K562 (cell line): ENCODE measurements around the gene TRPV6.

Source experiments
- CBX2 ChIP-seq: fragments of 200-600 bp; sonication (generic); IDR thresholded peaks from one replicate; pipeline ENCODE4 v1.6.1; 2012; ENCODE audit warnings: mild to moderate bottlenecking, low read length, inconsistent platforms; ENCODE audit not compliant: insufficient read depth, poor library complexity, severe bottlenecking
- CHD2 ChIP-seq: IDR thresholded peaks from 2 replicates; pipeline ENCODE4 v1.6.1; 2011; ENCODE audit warnings: low read depth, low read length
- E2F6 ChIP-seq, 2 experiments: IDR thresholded peaks; 2 replicates each; pipeline ENCODE4 v1.6.1; 2011; ENCODE audit warnings: borderline replicate concordance in 1 of 2, control low read depth in 1 of 2, low read depth in 1 of 2, low read length in 1 of 2, mild to moderate bottlenecking in 1 of 2, mixed read lengths in 1 of 2, moderate library complexity in 1 of 2; ENCODE audit not compliant: insufficient read depth in 1 of 2, insufficient read length in 1 of 2, poor library complexity in 1 of 2, severe bottlenecking in 1 of 2; ENCODE audit errors: extremely low read depth in 1 of 2
- EP300 ChIP-seq: IDR thresholded peaks from 2 replicates; pipeline ENCODE4 v1.6.1; 2012; ENCODE audit warnings: low read length, improper control_type of control experiment
- IFI16 ChIP-seq: fragments of 250-450 bp; sonication (Bioruptor Pico); IDR thresholded peaks from 2 replicates; pipeline ENCODE4 v2.1.2; 2022; ENCODE audit warnings: mild to moderate bottlenecking, inconsistent platforms
- MAX ChIP-seq: sonication (generic); formaldehyde crosslinking; IDR thresholded peaks from 2 replicates; pipeline ENCODE4 v1.9.0; 2022; ENCODE audit warnings: mild to moderate bottlenecking, missing genetic modification reagents
- POLR2A ChIP-seq: fragments of 450-650 bp; conservative IDR thresholded peaks from 2 replicates; pipeline ENCODE4 v1.6.1; 2016
- PRMT5 ChIP-seq: sonication (generic); formaldehyde crosslinking; IDR thresholded peaks from 2 replicates; pipeline ENCODE4 v1.5.0; 2020; ENCODE audit warnings: missing genetic modification reagents
- RBFOX2 ChIP-seq: fragments of 200-400 bp; formaldehyde crosslinking; IDR thresholded peaks from 2 replicates; pipeline ENCODE4 v1.6.1; 2017; ENCODE audit warnings: low read depth, mild to moderate bottlenecking, low read length, moderate library complexity
- RNF2 ChIP-seq: sonication (generic); IDR thresholded peaks from 2 replicates; pipeline ENCODE4 v1.6.1; 2016
- ZNF354B ChIP-seq: fragments of 250-450 bp; sonication (Bioruptor Pico); IDR thresholded peaks from 2 replicates; pipeline ENCODE4 v1.4.0; 2020
- ZNF592 ChIP-seq: fragments of 450-650 bp; IDR thresholded peaks from 2 replicates; pipeline ENCODE4 v1.6.1; 2017; ENCODE audit warnings: antibody characterized with exemption, mild to moderate bottlenecking

- TF ChIP-seq IFI16 (CRISPR knock-in tag) (no peak), E2F6 (IDR thresholded peaks at IDR 0.05; ENCODE audit: borderline replicate concordance in 1 of 2, extremely low read depth in 1 of 2, insufficient read depth in 1 of 2, insufficient read length in 1 of 2, low read depth in 1 of 2, low read length in 1 of 2, poor library complexity in 1 of 2, severe bottlenecking in 1 of 2) (no peak), POLR2A (no peak), RNF2 (no peak), PRMT5 (CRISPR knock-in tag) (no peak), ZNF354B (CRISPR knock-in tag) (no peak), RBFOX2 (no peak), MAX (CRISPR knock-in tag) (no peak), EP300 (no peak), CBX2 (no peak), CHD2 (no peak), ZNF592 (no peak)
Observed at GRCh38 chr7:142927085-142927745, 41.7 kb upstream of the TRPV6 start.
